Putamen (tissue), 1 donor: ENCODE data around the gene ZNF195.
"Not testable (repeated sequence)": the region's sequence is repeated elsewhere in the genome, so short reads cannot be mapped to it uniquely, and the experiment has no call there.

ENCODE experiments used
- DNase-seq: peaks from one replicate; pipeline ENCODE4 v3.0.0-alpha.2; 2016; ENCODE audit warnings: low spot score

The ZNF195 gene

DNA sequence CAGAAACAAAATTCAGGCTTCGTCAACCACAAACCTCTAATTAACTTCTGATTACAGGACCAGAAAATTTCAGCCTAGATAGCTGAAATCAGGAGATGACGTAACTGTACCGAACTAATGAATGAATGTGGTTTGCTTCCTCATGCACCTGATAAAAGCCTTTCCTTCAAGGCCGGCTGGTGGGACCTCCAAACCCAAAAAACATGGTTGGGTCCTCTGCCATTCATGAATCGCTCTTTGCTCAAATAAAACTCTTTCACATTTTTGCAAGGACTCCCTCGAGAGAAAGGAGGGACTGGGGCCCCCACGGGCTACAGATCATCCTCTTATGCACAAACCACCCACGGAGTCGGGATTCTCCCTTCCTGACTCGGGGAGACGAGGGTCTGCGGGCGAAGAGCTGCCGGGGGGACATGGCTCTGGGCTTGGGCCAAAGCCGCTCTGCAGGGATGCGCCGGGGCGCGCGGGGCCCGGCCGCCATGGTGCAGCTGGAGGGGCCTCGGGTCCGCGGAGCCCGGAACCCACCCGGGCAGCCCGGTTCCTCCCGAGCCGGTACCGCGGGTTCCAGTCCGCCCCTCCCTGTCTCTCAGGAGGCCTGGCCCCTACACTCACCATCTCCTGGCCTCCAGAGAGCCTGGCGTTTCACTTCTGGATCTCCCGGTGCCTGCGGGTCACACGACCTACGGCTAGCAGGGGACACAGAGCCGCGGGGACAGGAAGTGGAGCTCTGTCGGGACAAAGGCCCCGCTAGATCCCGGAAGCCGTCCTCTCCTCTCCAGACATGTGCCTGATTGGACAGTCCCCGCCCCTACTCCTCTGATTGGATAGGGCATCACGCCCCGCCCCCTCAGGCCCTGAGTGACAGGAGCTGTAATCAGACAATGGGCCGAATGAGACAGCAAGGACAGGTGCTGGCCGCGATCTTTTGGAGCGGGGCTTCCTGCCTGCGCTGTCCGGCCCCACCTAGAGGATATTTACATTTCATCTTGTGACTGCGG is at the start of gene ZNF195:
ZNF195 (minus strand) TSS at position 721 of the 998 bp plus-strand sequence; CDS start at position 615, 106 bp downstream.
- peak; percentile 97 for DNase-seq

DNA sequence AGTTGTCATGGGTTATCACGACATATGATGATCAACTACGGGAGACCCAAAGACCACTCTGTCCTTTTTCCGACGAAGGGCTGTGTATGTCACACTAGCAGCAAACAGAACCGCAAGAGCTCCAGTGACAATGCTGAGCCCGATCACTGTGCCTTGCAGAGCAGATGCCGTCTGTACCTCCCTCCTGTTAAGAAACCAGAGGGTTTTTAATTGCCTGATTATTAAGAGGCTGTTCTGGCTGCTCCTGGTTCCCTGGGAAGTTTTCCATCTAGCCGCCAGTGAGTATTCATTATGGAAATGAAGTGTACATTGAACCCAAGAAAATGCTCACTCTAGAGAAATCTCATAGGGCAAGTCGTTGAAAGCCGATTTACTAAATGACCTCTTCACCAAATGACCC is 49.1 kb upstream of the ZNF195 start:
- DNase-seq, result not testable (repeated sequence)

DNA sequence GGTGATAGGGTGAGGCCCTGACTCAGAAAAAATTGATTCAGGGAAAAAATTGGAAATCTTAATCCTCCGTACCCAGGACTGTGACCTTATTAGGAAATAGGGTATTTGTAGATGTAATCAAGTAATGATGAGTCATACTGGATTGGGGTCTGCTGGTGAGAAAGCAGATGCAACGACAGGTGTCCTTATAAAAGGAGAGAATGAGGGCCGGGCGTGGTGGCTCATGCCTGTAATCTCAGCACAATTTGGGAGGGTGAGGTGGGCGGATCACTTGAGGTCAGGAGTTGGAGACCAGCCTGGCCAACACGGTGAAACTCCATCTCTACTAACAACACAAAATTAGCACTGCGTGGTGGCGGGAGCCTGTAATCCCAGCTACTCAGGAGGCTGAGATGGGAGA is 47.6 kb upstream of the ZNF195 start:
- not testable (repeated sequence) for DNase-seq

DNA sequence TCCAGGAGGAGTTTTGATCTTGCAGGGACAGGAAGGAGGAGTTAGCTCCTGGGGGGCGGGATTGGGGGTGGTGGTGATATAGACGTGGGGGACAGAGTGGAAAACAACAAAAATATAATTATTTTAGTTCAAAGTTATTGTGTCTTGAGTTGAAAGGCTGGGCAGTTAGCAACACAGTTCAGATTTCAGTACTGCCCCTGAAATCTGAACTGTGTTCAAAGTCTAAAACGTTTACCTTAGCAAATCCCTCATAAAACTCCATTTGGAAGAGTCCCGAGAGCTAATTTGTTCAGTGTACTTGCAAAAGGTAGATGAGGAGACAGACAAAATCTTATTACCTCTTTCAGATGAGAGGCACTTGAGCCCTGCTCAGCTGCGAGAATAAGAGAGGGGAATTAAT is 45.0 kb upstream of the ZNF195 start:
- DNase-seq, result not testable (repeated sequence)

DNA sequence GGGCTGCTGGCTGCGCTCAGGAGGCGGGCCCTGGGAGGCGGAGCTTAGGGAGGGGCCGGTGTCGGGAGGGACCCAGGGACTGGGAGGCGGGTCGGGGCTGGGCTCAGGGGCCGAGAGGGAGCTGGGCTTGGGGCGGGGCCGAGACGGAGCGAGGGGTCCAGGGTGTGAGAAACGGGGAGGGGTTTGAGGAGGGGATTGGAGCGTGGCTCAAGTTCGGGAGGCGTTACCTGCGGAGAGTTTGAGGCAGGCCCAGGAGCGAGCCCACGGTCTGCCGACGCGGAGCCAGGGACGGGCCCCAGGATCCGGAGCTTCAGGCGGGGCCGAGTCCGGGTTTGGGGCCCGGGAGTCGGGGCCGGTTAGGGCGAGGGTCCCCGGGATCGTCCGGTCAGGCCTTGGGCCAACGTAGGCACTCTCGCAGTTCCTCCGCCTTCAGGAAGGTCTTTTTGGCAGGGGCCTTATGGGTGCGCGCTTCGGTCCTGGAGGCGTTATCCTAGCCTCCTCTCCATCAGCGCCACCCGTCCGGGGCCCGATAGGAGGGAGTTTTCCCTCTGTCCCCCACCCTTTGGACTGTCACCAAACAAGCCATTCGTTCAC is 44.3 kb upstream of the ZNF195 start:
- DNase-seq, result not testable (repeated sequence)

DNA sequence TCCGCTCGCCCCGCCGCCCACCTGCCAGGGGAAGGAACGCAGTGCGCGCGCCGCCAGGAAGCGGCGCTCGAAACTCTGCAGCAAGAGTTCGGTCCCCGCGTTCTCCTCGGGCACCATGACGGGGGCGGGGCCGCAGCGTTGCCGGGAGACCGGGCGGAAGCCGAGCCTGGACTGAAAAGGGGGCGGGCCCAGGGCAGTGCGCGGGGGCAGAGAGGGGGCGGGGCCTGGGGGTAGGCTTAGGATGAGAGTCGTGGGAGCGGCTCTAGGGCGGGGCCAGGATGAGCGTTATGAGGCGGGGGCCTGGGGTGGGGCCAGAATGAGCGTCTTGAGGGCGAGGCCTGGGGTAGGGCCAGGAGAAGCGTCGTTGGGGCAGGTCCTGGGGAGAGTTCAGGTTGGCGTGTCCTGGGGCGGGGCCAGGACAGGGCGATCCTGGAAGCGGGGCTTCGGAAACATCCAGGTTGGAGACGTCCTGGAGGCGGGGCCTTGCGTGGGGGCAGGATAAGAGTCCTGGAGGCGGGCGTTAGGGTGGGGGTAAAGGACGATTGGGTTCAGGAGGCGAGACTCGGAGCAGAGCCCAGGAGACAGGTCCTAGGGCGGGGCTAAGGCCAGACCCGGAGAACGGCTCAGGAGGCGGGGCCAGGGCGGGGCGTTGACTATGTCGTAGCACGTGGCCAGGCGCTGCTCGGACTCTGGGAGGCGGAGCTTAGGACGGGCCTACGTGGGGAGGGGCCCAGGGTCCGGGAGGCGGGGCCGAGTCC is 43.6 kb upstream of the ZNF195 start:
- peak; percentile 93 for DNase-seq

DNA sequence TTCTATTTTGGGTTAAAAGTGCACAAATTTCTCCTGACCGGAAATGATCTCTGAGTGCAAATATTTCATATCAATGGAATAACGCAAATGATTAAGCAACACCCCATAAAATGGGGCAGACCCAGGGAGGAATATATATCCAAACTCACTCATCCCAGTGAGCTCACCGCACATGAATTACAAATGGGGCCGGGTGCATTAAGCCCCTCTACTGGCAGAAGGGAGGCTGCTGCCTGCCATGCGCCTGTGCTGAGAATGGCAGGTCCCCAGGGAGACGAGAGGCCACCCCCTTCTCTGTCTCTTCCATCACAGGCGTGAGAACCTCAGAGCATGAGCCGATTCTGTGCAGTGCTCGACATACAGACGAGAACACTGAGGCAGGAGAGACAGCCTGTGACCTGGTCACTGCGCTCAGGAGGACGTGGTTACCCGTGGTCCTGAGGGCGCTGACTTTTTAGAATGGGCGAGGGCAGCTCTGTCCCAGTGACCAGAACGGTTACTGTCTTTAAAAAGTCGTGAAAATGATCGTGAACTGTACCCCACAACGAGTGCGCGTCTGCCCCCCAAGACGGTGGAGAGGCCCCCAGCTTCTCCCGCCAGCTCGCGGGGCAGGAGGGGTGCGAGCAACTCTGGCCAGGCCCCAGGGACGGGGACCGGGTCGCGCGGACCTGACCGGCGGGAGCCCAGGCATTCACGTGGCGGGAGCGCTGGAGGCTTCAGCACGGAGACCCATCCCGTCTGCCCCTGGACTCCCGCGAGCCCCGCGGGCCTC is 42.8 kb upstream of the ZNF195 start:
- peak; percentile 11 for DNase-seq

DNA sequence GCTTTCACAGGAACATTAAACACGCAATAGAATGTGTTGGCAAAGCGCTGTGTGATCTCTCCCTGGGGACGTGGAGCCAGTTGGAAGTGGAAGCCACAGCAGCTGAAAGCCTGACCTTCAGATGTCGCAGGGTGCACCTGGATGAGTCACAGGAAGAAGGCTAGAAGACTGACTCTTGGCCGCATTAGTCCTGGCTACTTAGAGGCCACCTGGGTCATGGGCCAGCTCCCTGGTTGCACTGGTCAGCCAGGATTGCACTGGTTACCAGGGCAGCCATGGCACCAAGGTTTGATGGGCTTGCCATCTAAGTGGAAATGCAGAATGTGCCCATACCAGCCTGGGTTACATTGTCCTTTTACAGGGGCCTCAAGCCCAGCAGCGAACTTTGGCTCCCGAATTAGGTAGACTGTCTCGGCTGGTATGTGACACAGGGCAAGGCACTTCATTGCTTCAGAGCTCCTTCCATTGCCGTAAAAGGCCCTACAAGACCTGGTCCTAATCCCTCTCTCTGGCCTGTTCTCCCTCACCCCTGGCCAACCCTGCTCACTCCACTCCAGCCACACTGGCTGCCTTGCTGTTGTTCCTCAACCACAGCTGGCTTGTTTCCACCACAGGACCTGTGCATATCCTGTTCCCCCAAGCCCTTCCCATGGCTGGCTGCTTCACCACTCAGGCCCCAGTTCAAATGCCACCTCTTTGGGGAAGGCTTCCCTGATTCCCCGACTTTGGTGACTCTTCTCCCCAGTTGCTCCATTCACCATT is 41.5 kb upstream of the ZNF195 start:
- not testable (repeated sequence) for DNase-seq

DNA sequence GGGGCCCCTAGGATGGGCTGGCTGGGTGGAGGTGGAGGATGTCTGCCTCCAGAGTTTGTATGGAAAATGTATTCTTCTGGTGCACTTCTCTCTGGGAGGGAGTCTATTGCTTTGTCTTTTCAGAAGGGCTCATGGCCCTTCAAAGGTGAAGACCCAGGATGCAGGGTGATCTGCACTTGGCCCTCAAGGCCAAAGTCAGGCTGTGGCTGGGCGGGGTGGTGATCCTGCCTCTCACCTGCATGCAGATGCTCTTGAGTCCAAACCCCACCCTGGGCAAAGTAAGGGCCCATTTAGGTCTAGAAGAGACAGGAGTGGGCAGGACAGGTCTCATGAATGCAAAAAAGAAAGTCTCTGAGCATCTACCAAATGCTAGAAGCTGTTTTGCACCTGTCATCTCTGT is 40.5 kb upstream of the ZNF195 start:
- DNase-seq, result not testable (repeated sequence)

DNA sequence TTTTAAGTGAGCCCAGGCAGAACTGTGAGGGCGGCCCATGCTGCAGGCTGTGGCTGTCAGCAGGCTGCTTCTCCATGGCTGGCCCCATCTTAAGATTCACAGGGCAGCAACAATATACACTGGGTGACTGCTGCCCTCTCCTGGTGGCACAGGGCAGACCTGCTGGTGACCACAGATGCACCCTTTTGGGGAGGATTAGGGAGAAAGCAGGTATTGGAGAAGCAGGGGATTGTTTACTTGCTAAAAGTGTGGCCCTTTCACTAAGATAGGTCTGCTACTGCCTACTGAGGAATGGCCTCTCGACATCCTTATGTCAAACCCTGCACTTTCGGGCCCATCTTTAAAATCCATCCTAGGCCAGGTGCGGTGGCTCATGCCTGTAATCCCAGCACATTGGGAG is 38.1 kb upstream of the ZNF195 start:
- peak; percentile 22 for DNase-seq

DNA sequence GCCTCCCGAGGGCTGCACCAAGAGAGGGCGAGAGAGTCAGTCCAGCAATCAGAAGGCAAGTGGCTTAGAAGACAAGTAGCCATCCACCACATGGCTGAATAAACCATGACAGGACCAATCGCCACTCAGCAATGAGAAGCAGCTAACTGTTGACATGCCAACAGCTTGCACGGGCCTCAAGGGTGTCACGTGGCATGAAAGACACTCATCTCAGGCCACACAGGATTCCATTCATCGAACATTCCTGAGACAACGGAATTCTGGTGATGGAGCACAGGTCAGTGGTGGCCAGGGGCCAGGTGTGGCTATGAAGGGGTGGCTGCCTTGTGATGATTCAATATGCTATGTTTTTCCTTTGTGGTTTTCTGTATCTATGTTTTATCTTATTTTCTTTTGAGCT is 36.4 kb upstream of the ZNF195 start:
- not testable (repeated sequence) for DNase-seq

DNA sequence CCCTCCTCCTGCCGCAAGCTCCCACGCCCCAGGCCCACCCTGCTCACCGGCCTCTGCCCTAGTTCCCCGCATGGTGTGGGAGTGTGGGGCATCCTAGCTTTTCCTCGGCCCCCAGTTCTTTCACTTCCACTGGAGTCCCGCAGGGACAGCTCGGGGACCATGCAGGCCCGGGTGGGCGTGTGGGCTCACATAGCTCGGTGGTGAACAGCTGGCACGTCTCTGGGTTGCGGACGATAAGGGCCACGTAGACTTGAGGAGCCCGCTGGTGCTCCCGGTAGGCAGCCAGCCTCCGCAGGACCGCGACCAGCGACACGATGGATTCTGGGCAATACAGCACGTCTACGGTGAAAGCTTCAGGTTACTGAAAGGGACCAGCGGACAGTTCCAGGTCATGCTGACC is 34.7 kb upstream of the ZNF195 start:
- DNase-seq, result not testable (repeated sequence)

DNA sequence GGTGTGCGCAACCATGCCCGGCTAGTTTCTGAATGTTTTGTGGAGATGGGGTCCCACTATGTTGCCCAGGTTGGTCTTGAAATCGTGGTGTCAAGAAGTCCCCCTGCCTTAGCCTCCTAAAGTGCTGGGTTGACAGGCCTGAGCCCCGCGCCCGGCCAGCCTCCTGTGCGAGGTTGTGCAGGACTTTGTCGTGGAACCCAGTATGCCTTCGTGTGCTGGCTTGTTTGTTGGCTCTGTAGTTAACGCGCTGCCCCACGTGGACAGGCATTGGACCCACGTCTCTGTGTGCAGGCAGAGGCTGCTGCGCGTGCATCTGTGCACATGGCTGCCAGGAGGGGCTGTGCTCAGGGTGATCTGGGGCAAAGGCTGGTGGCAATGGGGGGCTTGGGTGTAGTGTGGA is 33.9 kb upstream of the ZNF195 start:
- no peak for DNase-seq

DNA sequence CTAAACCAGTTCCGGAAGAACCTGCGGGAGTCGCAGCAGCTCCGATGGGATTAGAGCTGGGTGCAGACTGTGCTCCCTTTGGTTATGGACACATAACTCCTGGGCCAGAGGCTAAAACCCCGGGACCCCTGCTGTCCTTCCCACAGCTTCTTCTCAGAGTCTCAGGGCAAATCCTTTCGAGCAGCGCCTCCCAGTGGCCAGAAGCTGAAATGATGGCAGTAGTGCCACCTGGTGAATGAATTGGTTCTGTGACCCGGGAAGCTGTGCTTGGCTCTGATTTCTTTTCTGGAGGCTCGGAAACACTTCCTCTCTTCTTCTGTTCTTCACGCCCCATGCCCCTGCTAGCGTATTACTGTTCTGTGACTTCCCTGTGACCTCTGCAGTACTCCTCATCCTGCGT is 29.8 kb upstream of the ZNF195 start:
- peak; percentile 42 for DNase-seq

DNA sequence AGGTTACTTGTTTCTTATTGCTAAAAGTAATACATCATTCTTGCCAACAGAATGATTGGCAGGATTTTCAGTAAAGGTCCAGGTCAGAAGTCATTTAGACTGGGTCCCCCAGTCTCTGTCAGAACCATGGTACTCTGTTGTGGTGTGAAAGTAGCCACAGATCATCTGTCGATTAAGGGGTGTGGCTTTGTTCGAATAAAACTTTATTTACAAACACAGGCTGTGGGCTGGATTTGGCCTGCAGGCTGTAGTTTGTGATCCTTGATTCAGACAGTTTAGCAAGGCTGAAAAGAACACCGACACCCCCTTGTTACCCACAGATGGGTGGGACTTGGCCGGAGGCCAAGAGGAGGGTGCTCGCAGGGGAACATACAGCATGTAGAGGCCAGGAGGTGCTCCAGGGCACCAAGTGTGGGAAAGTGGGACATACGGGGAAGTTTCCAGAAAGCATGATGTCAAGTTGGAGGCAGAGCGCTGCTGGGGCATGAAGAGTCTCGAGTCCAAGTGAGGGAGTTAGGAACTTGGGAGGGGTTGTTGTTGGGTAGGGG is 29.2 kb upstream of the ZNF195 start:
- not testable (repeated sequence) for DNase-seq

DNA sequence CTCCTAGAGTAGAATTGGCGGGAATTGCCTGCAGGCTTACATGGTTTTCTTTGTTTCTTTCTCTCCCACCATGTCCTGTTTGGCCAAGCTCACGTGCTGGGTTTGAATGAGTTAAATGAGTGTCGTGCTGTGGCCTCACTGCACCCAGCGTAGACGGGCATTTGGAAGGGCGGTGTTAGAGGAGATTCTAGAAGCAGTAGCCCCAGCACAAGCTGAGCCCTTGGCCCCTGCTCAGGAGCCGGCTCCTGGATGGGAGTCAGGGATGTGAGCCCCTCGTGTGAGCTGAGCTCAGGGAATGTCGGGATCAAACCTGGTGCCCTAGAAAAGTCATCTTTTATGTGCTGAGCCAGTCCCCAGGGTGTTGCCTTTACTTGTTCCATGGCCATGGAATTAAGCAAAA is 28.0 kb upstream of the ZNF195 start:
- not testable (repeated sequence) for DNase-seq

DNA sequence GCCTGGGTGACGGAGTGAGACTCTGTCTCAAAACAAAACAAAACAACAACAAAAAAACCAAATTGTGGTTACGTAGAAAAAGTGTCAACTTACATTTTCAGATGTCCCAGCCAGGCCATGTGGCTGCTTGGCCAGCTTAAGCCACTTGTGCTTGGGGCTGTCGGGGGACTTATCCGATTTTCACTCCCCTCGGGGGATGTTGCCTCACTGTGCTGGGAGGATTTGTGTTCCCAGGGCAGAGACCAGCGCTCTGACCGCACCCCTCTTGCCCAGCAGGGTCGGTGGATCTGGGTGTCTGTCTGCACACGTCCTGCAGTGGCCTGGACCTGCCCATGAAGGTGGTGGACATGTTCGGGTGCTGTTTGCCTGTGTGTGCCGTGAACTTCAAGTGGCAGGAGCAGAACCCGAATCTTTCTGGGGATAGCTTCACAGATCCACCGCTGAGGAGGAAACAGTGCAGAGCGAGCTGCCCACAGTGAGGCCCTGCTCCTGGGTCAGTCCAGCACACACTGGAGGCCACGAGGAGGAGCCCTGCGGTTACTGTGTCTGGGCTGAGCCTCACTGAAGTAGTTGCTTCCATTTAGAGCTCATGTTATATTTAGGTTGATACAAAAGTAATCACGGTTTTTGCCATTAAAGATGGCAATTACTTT is 27.4 kb upstream of the ZNF195 start:
- DNase-seq, result not testable (repeated sequence)

DNA sequence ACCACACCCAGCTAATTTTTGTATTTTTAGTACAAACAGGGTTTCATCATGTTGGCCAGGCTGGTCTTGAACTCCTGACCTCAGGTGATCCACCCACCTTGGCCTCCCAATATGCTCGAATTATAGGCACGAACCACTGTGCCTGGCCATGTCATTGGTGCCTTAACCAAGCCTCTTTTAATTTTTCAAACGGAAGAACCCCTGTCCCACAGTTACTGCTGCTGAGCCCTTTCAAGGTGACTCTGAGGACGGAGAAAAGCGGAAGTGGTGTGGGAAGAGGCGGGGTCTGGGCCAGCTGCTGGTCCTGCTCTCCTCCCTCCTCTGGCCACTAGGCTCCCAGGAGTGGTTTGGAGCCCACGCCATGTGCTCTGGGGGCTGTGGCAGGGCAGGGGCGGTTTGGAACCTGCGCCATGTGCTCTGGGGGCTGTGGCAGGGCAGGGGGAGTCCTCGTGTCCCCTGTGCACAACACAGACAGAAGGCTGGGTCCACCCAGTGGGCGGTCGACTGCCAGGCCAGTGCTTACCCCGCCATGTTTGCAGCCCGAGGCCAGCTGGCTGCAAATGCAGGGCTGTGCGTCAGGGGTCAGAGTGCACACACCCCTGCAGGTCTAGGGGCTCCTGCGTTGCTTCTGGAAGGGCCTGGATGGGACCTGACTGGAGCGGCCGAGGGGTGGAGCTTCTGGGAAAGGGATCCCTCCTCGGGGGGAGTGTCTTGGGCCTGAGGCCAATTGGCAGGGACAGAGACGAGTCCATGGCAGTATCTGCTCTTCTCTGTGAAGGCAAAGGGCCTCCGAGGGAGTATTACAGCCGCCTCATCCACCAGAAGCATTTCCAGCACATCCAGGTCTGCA is 25.4 kb upstream of the ZNF195 start:
- not testable (repeated sequence) for DNase-seq

DNA sequence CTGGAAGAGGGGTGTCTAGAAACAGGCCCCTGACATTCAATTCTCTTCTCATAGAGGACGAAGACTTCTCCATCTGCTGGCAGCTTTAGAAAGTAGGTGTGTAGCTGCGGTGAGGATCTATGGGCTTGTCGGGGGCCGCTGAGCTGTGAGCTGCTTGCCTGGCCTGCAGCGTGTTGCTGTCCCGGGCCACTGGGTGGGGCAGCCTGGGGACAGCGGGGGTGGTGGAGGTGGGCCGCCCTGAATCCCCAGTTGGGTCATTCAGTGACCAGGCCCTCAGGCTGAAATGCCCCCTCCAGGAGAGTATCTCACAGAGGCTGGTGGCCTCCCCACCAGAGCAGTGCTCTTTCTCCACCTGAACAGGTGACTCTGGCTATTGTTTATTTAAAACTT is 23.9 kb upstream of the ZNF195 start:
- not testable (repeated sequence) for DNase-seq
